ENCODE results near the gene VEGFB. TPM values are rescaled to one million over a fixed set of nuclear protein-coding genes. Genes with fewer than 3 reads are reported as not detected.

VEGFB gene
- total RNA-seq, 1 experiment from 2014 or later = 101 TPM

- ChIA-PET CTCF (no interaction called here), POLR2A (interaction anchor here (0.5 kb wide), 1 partner anchor 150 kb away, joined by 3 read pairs; no protein-coding TSS in a partner anchor)
- in situ Hi-C loops (cut with HindIII; ENCODE audit: low pct_unique_long_range_greater_than_20kb, low sequenced_read_pairs) = no loop called here
Observed at GRCh38 chr11:64258356-64258755, 24.0 kb downstream of the VEGFB start.

GRCh38 chr11:64258946-64259532 lies 24.7 kb downstream of the VEGFB start:
- CTCF ChIA-PET = no interaction called here
- no peaks in the 10 kb centered on the region for H3K9me3 ChIP-seq (ENCODE audit: control insufficient read depth, insufficient read depth, low read depth, low read length)
- H3K27ac ChIP-seq (ENCODE audit: low read length) = no peak overlapping the region
- no peak for TF ChIP-seq POLR2AphosphoS5 (IDR thresholded peaks at IDR 0.05; ENCODE audit: low read depth, low read length)
- TF ChIP-seq SIN3A (IDR thresholded peaks at IDR 0.05; ENCODE audit: borderline replicate concordance, insufficient read depth, low read depth, low read length) = no peak
- no peak for TF ChIP-seq TCF7L2 (IDR thresholded peaks at IDR 0.05; ENCODE audit: low read depth, low read length)
- no peak for TF ChIP-seq REST (IDR thresholded peaks at IDR 0.05; ENCODE audit: insufficient read depth in 1 of 2, low read depth in 2 of 2, low read length in 1 of 2)
- TF ChIP-seq CTCF (IDR thresholded peaks at IDR 0.05) = no peak
- H3K4me3 ChIP-seq (ENCODE audit: low read depth in 2 of 2, low read length in 2 of 2) = no peak overlapping the region
- ATAC-seq = no peak
- peaks cover 3% of the 10 kb centered on the region; the same call in 1 of the 2 replicates for H3K4me1 ChIP-seq (ENCODE audit: control insufficient read depth, insufficient read depth, low read length)
- H3K27me3 ChIP-seq (ENCODE audit: control insufficient read depth, insufficient read depth, low read length) = no peaks in the 10 kb centered on the region
- H3K36me3 ChIP-seq (ENCODE audit: control insufficient read depth, insufficient read depth, low read length) = no peaks in the 10 kb centered on the region; the same call in 1 of the 2 replicates
- in situ Hi-C loops (cut with HindIII; ENCODE audit: low pct_unique_long_range_greater_than_20kb, low sequenced_read_pairs) (no loop called here), intact Hi-C loops (cut with micrococcal nuclease; ENCODE audit: unreplicated experiment) (no loop called here)
- POLR2A ChIA-PET = interaction anchor here (0.5 kb wide), 1 partner anchor 149 kb away, joined by 3 read pairs; no protein-coding TSS in a partner anchor
- no TSS peak for BruUV-seq (replicated peaks)
- DNase-seq (ENCODE audit: low read depth, low spot score) = no peak

More at GRCh38 chr11:64258356-64258755, 24.0 kb downstream of the VEGFB start:
- Histone ChIP-seq H3K36me3 (ENCODE audit: control insufficient read depth, insufficient read depth, low read length) (no peaks in the 10 kb centered on the region; the same call in 1 of the 2 replicates), H3K4me1 (ENCODE audit: control insufficient read depth, insufficient read depth, low read length) (peaks cover 7% of the 10 kb centered on the region), H3K27me3 (ENCODE audit: control insufficient read depth, insufficient read depth, low read length) (no peaks in the 10 kb centered on the region), H3K27ac (ENCODE audit: low read length) (no peak overlapping the region), H3K4me3 (ENCODE audit: low read depth in 2 of 2, low read length in 2 of 2) (no peak overlapping the region), H3K9me3 (ENCODE audit: control insufficient read depth, insufficient read depth, low read depth, low read length) (no peaks in the 10 kb centered on the region)
- BruUV-seq (replicated peaks) = no TSS peak
- DNase-seq (ENCODE audit: low read depth, low spot score) = no peak
- intact Hi-C loops (cut with micrococcal nuclease; ENCODE audit: unreplicated experiment) = no loop called here
- no peak for TF ChIP-seq SIN3A (IDR thresholded peaks at IDR 0.05; ENCODE audit: borderline replicate concordance, insufficient read depth, low read depth, low read length)
- TF ChIP-seq POLR2AphosphoS5 (IDR thresholded peaks at IDR 0.05; ENCODE audit: low read depth, low read length) = no peak
- TF ChIP-seq REST (IDR thresholded peaks at IDR 0.05; ENCODE audit: insufficient read depth in 1 of 2, low read depth in 2 of 2, low read length in 1 of 2) = no peak
- TF ChIP-seq CTCF (IDR thresholded peaks at IDR 0.05) = no peak
- no peak for TF ChIP-seq TCF7L2 (IDR thresholded peaks at IDR 0.05; ENCODE audit: low read depth, low read length)
- ATAC-seq = no peak

All from Panc1 (cell line).